Ovary (tissue), 9 donors: ENCODE data around the gene PIAS4. TPM values are rescaled to one million over a fixed set of nuclear protein-coding genes. Genes with fewer than 3 reads are reported as not detected.
A peak's percentile ranks its signal among the peaks of the same experiment; 100 is the strongest.

Source experiments
- DNase-seq, 5 donors: peaks; one replicate each; pipeline ENCODE4 v3.0.0-alpha.2; 2019 to 2020
- H3K27ac ChIP-seq, 2 donors: fragments of 200-600 bp; one replicate each; pipeline versions ENCODE4 v1.5.1 to v1.8.0; 2019 to 2022
- H3K27me3 ChIP-seq: fragments of 200-600 bp; one replicate; pipeline ENCODE4 v1.8.0; 2022
- H3K36me3 ChIP-seq: fragments of 200-600 bp; sonication (generic); one replicate; pipeline ENCODE4 v1.5.1; 2019
- H3K4me1 ChIP-seq: one replicate; pipeline ENCODE4 v1.8.1; 2013; ENCODE audit warnings: mild to moderate bottlenecking, moderate library complexity; ENCODE audit not compliant: insufficient read depth
- H3K4me3 ChIP-seq: fragments of 200-600 bp; sonication (generic); one replicate; pipeline ENCODE4 v1.5.1; 2017
- H3K9me3 ChIP-seq, 2 donors: fragments of 200-600 bp in 1 of 2; sonication (generic) in 1 of 2; one replicate each; pipeline versions ENCODE4 v1.5.1 to v1.8.1; 2013 to 2019; ENCODE audit warnings: mild to moderate bottlenecking in 1 of 2, moderate library complexity in 1 of 2
- EP300 ChIP-seq: sonication (generic); formaldehyde crosslinking; IDR thresholded peaks from one replicate; pipeline ENCODE4 v1.6.1; 2017; ENCODE audit warnings: antibody characterized with exemption
- POLR2A ChIP-seq: fragments of 450-650 bp; IDR thresholded peaks from one replicate; pipeline ENCODE4 v1.6.1; 2017; ENCODE audit warnings: antibody characterized with exemption, mild to moderate bottlenecking, moderate library complexity
- WGBS, 3 donors: extraction: QIAGEN DNeasy Blood & Tissue Kit in 1 of 3; methylation state at CpG; one replicate each; pipeline versions ENCODE4 v1.1.5 to v1.1.7; 2013 to 2017; 5-methylcytosine and 5-hydroxymethylcytosine counted together
- intact Hi-C, 4 donors: fragments of 100-400 bp; cut with DNase I; formaldehyde crosslinking; loops; one replicate each; pipeline versions ENCODE4 v1.11.0 to v1.15.1; 2022 to 2023
- polyA plus RNA-seq, 2 donors: library from polyadenylated mRNA; stranded (reverse); fragments of 200-250 nt in 1 of 2; fragments of 350-450 nt in 1 of 2; fragmentation: Illumina TruSeq in 1 of 2; extraction: RNeasy Lipid Tissue Mini Kit (QIAGEN cat#74804) in 1 of 2; gene quantifications; one replicate each; pipeline ENCODE4 v1.2.3, GENCODE V29; 2013 to 2014
- total RNA-seq, 7 donors: library from RNA; depleted of rRNA in 2 of 7; stranded (reverse); fragments of >200 nt in 2 of 7; fragmentation: NEBNext Ultra II Directional in 3 of 7; extraction: Animal tissue kit (Norgen Biotek cat#: 25700) in 3 of 7; gene quantifications; one replicate each; pipeline versions ENCODE4 v1.1.0 to v1.2.4, GENCODE V29; 2016 to 2023
- TF ChIP-seq, protein P1 (sequence below), 3 donors: fragments of 450-650 bp in 2 of 3; fragments of 200-600 bp in 1 of 3; IDR thresholded peaks; one replicate each; pipeline versions ENCODE4 v1.5.1 to v1.8.0; 2016 to 2022; ENCODE audit warnings: antibody characterized with exemption in 3 of 3, mild to moderate bottlenecking in 1 of 3
- donor health status: DM: no; HTN: no; CAD: no; lungs with moderate emphysema.
- donor health status: DM: no; HTN: no; CAD: no.
- donor health status: Bipolar disorder and iron deficiency.
- donor health status: DM: yes; HTN: yes; CAD: no.
- donor health status: DM: no; HTN: no; CAD: no.
- donor health status: DM: yes; HTN: yes; CAD: no.

The PIAS4 gene
- total and polyA plus RNA-seq, 9 donors = 5.2 to 29.7 (median 21.3) TPM

DNA sequence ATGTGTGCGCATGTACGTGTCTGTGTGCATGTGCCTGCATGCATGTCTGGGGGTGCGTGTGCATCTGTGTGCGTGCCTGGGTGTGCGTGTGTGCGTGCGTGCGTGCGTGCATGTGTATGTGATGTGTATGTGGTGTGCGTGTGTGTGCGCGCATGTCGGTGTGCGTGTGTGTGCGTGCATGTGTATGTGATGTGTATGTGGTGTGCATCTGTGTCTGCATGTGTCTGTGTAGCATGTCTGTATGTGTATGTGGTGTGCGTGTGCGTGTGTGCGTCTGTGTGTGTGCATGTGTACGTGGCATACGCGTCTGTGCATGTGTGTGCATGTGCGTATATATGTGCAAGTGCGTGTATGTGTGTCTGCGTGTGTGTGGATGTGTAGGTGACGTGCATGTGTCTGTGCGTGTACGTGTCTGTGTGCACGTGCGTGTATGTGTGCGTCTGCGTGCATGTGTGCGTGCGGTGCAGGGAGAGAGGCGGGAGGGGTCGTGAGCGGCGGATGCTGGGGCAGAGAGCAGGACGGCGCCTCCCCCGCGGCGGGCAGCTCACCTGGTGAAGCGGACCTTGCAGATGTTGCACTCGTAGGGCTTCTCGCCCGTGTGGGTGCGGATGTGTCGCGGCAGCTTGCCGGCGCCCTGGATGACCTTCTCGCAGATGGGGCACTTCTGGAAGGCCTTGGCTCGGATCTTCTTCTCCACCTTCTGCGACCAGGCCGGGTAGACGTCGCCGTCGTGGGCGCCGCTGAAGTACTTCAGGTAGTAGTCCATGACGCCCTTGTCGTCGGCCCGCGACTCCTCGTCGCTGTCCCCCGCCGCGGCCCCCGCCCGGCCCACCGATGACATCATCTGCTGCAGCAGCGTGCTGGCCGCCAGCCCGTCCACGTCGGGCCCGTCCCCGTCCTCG, 46.1 kb downstream of the PIAS4 start:
- TF ChIP-seq EP300 (no peak), POLR2A (no peak)
- TF ChIP-seq, protein P1, sequence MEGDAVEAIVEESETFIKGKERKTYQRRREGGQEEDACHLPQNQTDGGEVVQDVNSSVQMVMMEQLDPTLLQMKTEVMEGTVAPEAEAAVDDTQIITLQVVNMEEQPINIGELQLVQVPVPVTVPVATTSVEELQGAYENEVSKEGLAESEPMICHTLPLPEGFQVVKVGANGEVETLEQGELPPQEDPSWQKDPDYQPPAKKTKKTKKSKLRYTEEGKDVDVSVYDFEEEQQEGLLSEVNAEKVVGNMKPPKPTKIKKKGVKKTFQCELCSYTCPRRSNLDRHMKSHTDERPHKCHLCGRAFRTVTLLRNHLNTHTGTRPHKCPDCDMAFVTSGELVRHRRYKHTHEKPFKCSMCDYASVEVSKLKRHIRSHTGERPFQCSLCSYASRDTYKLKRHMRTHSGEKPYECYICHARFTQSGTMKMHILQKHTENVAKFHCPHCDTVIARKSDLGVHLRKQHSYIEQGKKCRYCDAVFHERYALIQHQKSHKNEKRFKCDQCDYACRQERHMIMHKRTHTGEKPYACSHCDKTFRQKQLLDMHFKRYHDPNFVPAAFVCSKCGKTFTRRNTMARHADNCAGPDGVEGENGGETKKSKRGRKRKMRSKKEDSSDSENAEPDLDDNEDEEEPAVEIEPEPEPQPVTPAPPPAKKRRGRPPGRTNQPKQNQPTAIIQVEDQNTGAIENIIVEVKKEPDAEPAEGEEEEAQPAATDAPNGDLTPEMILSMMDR (IDR thresholded peaks at IDR 0.05) = no peak
- no peaks in the 10 kb centered on the region for H3K27me3 ChIP-seq
- no peak overlapping the region for H3K27ac ChIP-seq
- H3K4me3 ChIP-seq = no peak overlapping the region
- H3K9me3 ChIP-seq = no peaks in the 10 kb centered on the region
- intact Hi-C loops = no loop called here
- peaks cover 16% of the 10 kb centered on the region for H3K4me1 ChIP-seq
- no peaks in the 10 kb centered on the region for H3K36me3 ChIP-seq
- no peak for DNase-seq
- 85 to 88% (median 88%) methylated on average over 82 of the region's 82 CpGs for WGBS, 3 donors

DNA sequence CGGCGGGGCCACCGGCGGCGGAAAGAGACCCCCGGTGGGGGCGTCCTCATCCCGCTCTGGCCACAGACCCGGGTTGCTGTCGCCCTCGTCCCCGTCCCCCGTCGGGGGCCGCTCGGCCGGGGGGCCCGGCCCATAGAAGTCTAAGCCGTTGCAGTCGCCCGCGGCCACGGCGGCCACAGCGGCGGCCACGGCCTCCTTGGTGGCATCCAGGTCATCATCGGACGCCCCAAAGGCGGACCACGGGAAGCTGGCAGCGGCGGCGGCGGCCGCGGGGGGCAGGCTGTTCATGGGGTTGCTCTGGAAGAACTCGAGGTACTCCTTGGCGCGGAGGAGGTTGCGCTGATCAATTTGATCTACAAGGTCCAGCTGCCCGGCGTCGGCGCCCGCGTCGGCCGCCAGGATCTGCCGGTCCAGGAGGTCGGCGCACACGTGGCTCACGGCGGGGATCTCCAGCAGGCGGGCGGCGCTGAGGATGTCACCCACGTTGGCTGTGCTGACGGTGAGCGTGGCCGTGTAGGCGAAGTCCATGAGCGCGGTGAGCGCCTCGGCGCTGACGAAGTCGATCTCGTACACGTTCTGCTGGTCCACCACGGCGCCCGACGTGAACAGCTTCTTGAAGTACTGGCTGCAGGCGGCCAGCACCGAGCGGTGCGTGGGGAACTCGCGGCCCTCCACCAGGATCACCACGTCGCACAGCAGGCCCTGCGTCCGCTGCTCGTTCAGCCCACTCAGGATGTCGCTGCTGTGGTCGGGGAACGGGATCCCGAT, 47.1 kb downstream of the PIAS4 start:
- no peak for DNase-seq
- Histone ChIP-seq H3K9me3 (no peaks in the 10 kb centered on the region), H3K4me1 (peaks cover 22% of the 10 kb centered on the region), H3K4me3 (no peak overlapping the region), H3K27ac (no peak overlapping the region), H3K36me3 (no peaks in the 10 kb centered on the region), H3K27me3 (no peaks in the 10 kb centered on the region)
- TF ChIP-seq EP300 (no peak), POLR2A (no peak)
- 94% methylated on average over 69 to 91 of the region's 91 CpGs for WGBS, 3 donors
- intact Hi-C loops = loop anchor here in 1 of 4 donors (5.0 kb wide), 1 partner anchor 42 kb away; no protein-coding TSS in a partner anchor

DNA sequence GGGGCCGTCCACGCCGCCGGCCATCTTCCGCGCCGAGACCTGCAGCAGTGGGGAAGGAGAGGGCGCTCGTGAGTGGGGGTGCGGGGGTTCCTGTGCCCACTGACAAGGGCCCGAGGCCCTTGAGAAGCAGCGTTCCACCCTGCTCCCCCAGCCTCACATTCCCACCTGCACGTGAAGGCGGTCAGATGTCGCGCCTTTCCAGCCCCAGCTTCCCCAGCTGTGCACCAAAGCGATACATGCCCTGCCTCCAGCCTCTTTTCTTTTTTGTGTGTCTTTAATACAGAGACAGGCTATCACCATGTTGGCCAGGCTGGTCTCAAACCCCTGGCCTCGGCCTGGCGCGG, 47.6 kb downstream of the PIAS4 start:
- H3K9me3 ChIP-seq = no peaks in the 10 kb centered on the region
- 93 to 94% (median 94%) methylated on average over 20 of the region's 20 CpGs for WGBS, 3 donors
- no peak overlapping the region for H3K27ac ChIP-seq
- no peak for DNase-seq
- intact Hi-C loops = loop anchor here in 1 of 4 donors (5.0 kb wide), 1 partner anchor 43 kb away; no protein-coding TSS in a partner anchor
- TF ChIP-seq, protein P1 (IDR thresholded peaks at IDR 0.05) = no peak
- no peak for TF ChIP-seq POLR2A
- TF ChIP-seq EP300 = no peak
- H3K4me3 ChIP-seq = no peak overlapping the region
- H3K36me3 ChIP-seq = no peaks in the 10 kb centered on the region
- peaks cover 24% of the 10 kb centered on the region for H3K4me1 ChIP-seq
- H3K27me3 ChIP-seq = no peaks in the 10 kb centered on the region

DNA sequence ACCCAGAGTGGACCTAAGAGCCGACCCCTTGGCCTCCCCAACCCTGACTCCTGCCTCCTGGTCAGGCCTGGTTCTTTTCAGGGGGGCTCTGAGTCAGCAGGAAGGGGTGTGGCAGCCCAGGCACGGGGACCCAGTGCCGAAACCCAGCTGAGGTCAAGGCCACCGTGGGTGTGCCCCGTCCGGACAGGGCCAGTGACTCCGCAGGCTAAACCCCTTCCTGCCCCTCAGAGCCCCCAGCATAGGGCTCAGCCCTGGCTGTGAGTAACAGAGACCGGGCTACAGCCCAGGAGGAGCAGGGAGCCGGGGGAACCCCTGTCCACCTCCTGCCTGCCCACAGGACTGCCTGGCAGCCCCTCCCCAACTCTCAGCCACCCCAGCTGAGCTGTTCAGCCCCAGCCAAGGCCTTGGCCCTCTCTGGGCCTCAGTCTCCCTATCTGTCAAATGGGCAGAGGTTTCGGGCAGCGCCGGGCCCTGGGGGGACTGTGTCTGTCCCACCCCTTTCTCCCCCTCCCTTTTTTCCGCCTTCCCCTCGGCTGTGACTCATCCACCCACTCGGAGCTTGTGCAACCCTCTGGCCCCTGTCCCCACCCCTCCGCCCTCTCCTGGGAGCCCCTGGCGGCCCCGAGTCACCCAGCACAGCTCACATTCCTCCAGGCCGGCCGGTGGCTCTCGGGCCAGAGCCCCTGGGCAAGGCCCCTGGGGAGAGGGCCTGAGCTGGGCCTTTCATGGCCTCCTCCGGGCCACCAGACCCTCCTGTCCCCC, 50.6 kb downstream of the PIAS4 start:
- WGBS, 3 donors = 34 to 41% (median 34%) methylated on average over 21 to 22 of the region's 22 CpGs

More for the DNA sequence above, 50.6 kb downstream of the PIAS4 start:
- Histone ChIP-seq H3K4me3 (peak overlapping the region; percentile 21), H3K27me3 (no peaks in the 10 kb centered on the region), H3K36me3 (no peaks in the 10 kb centered on the region), H3K4me1 (peaks cover 43% of the 10 kb centered on the region), H3K27ac (peak overlapping the region; percentile 85 to 92), H3K9me3 (no peaks in the 10 kb centered on the region)
- TF ChIP-seq EP300 = no peak
- TF ChIP-seq, protein P1 (IDR thresholded peaks at IDR 0.05) = peak in 1 of 3 donors; percentile 31
- TF ChIP-seq POLR2A = peak; percentile 20
- peak; percentile 80 to 93 (median 86) for DNase-seq
- intact Hi-C loops = loop anchor here in 1 of 4 donors (5.0 kb wide), 1 partner anchor 46 kb away; no protein-coding TSS in a partner anchor
